Osteocyte (in vitro differentiated cells): Measurements from ENCODE around the gene CREB5. TPM values are rescaled to one million over a fixed set of nuclear protein-coding genes. Genes with fewer than 3 reads are reported as not detected.
A peak's percentile ranks its signal among the peaks of the same experiment; 100 is the strongest.

Source experiments
- DNase-seq: peaks from one replicate; pipeline ENCODE4 v3.0.0; 2021; ENCODE audit warnings: mixed read lengths; ENCODE audit not compliant: unreplicated experiment; ENCODE audit errors: extremely low spot score
- H3K27ac Mint-ChIP-seq: one replicate; pipeline ENCODE4 v1.8.0; 2021; ENCODE audit warnings: mild to moderate bottlenecking, mixed read lengths; ENCODE audit not compliant: unreplicated experiment
- H3K27me3 Mint-ChIP-seq: one replicate; pipeline ENCODE4 v1.8.0; 2021; ENCODE audit warnings: mixed read lengths; ENCODE audit not compliant: unreplicated experiment
- H3K36me3 Mint-ChIP-seq: one replicate; pipeline ENCODE4 v1.8.0; 2021; ENCODE audit warnings: mixed read lengths; ENCODE audit not compliant: unreplicated experiment
- H3K4me1 Mint-ChIP-seq: one replicate; pipeline ENCODE4 v1.8.0; 2021; ENCODE audit warnings: mixed read lengths; ENCODE audit not compliant: unreplicated experiment
- H3K4me3 Mint-ChIP-seq: one replicate; pipeline ENCODE4 v1.8.0; 2021; ENCODE audit warnings: mild to moderate bottlenecking, moderate library complexity, mixed read lengths; ENCODE audit not compliant: unreplicated experiment
- H3K9me3 Mint-ChIP-seq: one replicate; pipeline ENCODE4 v1.8.0; 2021; ENCODE audit warnings: mixed read lengths; ENCODE audit not compliant: unreplicated experiment
- total RNA-seq: library from RNA; stranded (reverse); gene quantifications from 2 replicates; pipeline ENCODE4 v1.2.1, GENCODE V29; 2021
- TF ChIP-seq, protein P1 (sequence below): fragments of 200-600 bp; sonication (generic); IDR thresholded peaks from 2 replicates; pipeline ENCODE4 v1.5.0; 2021; ENCODE audit warnings: antibody characterized with exemption, mild to moderate bottlenecking, moderate library complexity

The CREB5 gene
- total RNA-seq, 1 donor from 2014 or later = 7.5 TPM

DNA sequence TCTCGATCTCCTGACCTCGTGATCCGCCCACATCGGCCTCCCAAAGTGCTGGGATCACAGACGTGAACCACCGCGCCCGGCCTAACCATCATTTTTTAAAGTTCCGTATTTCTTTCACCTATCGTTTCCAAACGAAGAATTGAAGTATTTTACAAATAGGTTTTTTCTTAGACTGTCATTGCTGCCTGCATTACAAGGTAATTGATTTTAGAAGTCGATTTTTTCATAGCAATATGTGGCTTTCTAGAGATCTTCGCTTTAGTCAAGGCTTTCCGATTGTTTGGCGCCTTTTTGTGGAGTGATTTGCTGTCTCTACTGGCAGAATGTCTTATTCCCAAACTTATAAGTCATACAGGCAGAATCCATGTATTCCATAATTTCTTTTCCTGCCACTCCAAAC, 436.6 kb downstream of the CREB5 start:
- Mint-ChIP-seq H3K27me3 (peaks cover 35% of the 10 kb centered on the region), H3K4me3 (no peak overlapping the region), H3K4me1 (peaks cover 12% of the 10 kb centered on the region), H3K27ac (no peak overlapping the region), H3K36me3 (no peaks in the 10 kb centered on the region), H3K9me3 (no peaks in the 10 kb centered on the region)
- TF ChIP-seq, protein P1, sequence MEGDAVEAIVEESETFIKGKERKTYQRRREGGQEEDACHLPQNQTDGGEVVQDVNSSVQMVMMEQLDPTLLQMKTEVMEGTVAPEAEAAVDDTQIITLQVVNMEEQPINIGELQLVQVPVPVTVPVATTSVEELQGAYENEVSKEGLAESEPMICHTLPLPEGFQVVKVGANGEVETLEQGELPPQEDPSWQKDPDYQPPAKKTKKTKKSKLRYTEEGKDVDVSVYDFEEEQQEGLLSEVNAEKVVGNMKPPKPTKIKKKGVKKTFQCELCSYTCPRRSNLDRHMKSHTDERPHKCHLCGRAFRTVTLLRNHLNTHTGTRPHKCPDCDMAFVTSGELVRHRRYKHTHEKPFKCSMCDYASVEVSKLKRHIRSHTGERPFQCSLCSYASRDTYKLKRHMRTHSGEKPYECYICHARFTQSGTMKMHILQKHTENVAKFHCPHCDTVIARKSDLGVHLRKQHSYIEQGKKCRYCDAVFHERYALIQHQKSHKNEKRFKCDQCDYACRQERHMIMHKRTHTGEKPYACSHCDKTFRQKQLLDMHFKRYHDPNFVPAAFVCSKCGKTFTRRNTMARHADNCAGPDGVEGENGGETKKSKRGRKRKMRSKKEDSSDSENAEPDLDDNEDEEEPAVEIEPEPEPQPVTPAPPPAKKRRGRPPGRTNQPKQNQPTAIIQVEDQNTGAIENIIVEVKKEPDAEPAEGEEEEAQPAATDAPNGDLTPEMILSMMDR = no peak
- DNase-seq = no peak

DNA sequence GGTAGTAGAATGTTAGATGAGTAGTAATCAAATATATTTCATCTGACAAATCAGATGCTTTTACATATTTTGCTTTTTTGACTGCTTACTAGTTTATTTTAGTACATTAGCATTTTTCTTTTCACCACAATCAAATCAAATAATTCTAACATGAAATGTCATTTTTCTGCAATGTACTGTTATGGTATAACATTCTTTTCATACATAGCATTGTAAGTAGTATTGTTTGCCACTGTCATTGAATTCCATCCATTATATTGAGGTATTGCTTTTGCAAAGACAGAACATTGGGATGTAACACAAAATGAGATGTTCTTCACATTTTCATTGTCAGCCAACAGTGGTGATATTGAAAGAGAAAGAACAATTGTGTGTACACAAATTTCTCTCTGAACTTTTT, 438.4 kb downstream of the CREB5 start:
- H3K27me3 Mint-ChIP-seq = peaks cover 35% of the 10 kb centered on the region
- H3K4me3 Mint-ChIP-seq = no peak overlapping the region
- TF ChIP-seq, protein P1 = no peak
- H3K27ac Mint-ChIP-seq = no peak overlapping the region
- peaks cover 17% of the 10 kb centered on the region for H3K4me1 Mint-ChIP-seq
- no peaks in the 10 kb centered on the region for H3K9me3 Mint-ChIP-seq
- no peaks in the 10 kb centered on the region for H3K36me3 Mint-ChIP-seq
- DNase-seq = no peak

DNA sequence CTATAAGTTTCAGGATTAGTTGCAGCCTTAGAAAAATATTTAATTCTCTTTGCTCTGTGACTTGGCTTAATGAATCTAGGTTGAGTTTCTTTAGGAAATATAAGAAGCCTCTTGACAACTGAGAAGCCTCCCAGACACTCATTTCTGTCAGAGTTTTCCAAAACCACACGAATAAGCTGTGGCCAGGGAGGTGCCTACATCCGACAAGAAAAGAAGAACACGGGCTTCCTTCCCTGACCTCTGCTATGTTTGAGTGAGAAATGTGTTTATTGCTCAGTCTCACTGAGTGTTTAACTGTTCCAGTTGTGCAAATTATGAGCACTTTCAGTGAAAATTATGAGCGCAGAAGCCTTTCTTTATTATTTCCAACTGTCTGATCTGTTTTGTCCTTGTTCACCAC, 440.8 kb downstream of the CREB5 start:
- Mint-ChIP-seq H3K36me3 (no peaks in the 10 kb centered on the region), H3K27me3 (peaks cover 32% of the 10 kb centered on the region), H3K4me3 (peak overlapping the region; percentile 74), H3K9me3 (no peaks in the 10 kb centered on the region), H3K4me1 (peaks cover 17% of the 10 kb centered on the region), H3K27ac (no peak overlapping the region)
- TF ChIP-seq, protein P1 = no peak
- DNase-seq = no peak

DNA sequence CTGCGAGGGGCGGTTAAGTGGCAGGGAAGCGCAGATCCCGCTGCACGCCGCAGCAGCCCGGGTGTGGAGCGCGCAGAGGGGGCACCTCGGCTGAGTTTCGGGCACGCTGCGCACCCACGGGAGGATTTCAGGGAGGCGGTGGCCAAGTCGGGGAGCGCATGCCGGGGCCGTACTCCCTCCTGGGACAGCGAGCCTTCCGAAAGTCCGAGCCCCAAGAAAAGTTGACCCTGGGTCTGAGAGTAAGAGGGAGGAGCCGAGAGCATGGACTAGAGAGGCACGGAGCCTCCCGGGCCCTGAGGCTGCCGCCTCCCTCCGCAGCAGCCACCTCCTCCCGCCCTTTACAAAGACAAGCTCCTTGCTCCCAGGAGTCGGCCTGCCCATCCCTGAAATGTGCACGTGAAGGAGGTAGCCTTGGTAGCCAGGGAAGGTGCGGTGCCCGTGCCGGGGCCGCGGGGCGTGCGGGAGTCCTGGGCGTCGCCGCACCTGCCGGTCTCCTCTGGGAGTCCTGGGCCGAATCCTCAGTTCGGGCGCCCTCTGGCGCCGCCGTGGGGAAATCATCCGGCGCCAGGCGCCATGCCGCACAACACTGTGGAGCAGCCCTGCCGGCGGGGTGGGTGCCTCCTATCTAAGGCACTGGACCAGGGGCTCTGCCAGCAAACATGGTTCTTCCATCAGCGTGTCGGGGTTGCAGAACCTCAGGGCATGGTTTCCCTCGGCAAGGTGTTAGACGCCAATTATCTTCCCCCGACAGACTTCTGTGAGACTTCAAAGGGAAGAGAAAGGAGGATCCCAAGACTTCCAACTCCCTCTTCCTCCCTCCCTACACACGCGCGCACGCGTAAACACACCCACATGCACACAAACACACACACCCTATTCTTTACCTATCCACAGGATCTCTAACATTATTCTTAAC, 441.8 kb downstream of the CREB5 start:
- no peaks in the 10 kb centered on the region for H3K9me3 Mint-ChIP-seq
- peaks cover 17% of the 10 kb centered on the region for H3K4me1 Mint-ChIP-seq
- no peak overlapping the region for H3K27ac Mint-ChIP-seq
- no peaks in the 10 kb centered on the region for H3K36me3 Mint-ChIP-seq
- TF ChIP-seq, protein P1 = peak; percentile 98
- H3K4me3 Mint-ChIP-seq = peak overlapping the region; percentile 74
- peaks cover 31% of the 10 kb centered on the region for H3K27me3 Mint-ChIP-seq
- peak; percentile 92 for DNase-seq

DNA sequence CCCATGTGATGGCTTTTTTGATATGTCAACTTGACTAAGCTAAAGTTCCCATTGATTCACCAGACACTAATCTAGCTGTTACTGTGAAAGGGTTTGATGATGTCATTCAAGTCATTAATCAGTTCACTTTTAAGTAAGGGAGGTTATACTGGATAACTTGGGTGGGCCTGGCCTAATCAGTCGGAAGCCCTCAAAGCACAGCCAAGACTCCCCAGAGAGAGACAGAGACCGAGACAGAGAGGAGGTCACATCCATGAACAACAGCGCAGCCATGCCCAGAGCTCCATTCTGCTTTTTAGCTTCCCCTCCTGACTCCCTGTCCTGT, 442.4 kb downstream of the CREB5 start:
- Mint-ChIP-seq H3K4me1 (peaks cover 17% of the 10 kb centered on the region), H3K4me3 (peak overlapping the region; percentile 74), H3K9me3 (no peaks in the 10 kb centered on the region), H3K27me3 (peaks cover 30% of the 10 kb centered on the region), H3K36me3 (no peaks in the 10 kb centered on the region), H3K27ac (no peak overlapping the region)
- no peak for DNase-seq
- TF ChIP-seq, protein P1 = no peak
